HepG2 (cell line): ENCODE data around the gene ABCG2. TPM values are rescaled to one million over a fixed set of nuclear protein-coding genes. Genes with fewer than 3 reads are reported as not detected.

Experiments
- ATAC-seq: fragments of 200-7000 bp; cut with Tn5 transposase; 3 replicates; pipeline ENCODE4 v1.9.1; 2020; ENCODE audit warnings: mild to moderate bottlenecking, moderate library complexity
- BruUV-seq: library from RNA; stranded (reverse); fragments of 400-500 nt; replicated peaks from 2 replicates; lab custom pipeline; 2021; lab: Mats Ljungman, UMichigan
- CTCF ChIA-PET: fragments of 300-600 bp; formaldehyde crosslinking; extraction: SDS; loops from one replicate; lab custom pipeline; 2021; ENCODE audit warnings: low total read pairs, inconsistent platforms, low intra/inter-chr PET ratio; lab: Yijun Ruan, JAX
- POLR2A ChIA-PET: fragments of 350-600 bp; sonication (Branson Sonifier 250); formaldehyde crosslinking; loops from one replicate; lab custom pipeline; 2020; ENCODE audit warnings: antibody characterized with exemption, inconsistent platforms; lab: Yijun Ruan, JAX
- DNase-seq: peaks from one replicate; pipeline ENCODE4 v3.0.0-alpha.2; 2015; ENCODE audit warnings: low spot score
- FAIRE-seq: peaks from 3 replicates; lab custom pipeline; 2011; peaks lifted over from hg19 to GRCh38; lab: Jason Lieb, UNC
- H2AFZ ChIP-seq: one replicate; pipeline ENCODE4 v1.6.1; 2011; ENCODE audit warnings: low read length, inconsistent platforms
- H3K27ac ChIP-seq: fragments of 300-600 bp; 3 replicates; pipeline ENCODE4 v1.8.0; 2011; ENCODE audit warnings: mixed run types, mild to moderate bottlenecking, mixed read lengths, low read length, inconsistent platforms; ENCODE audit not compliant: insufficient read depth; ENCODE audit errors: extremely low read length
- H3K27me3 ChIP-seq, 2 experiments: fragments of 200-600 bp in 1 of 2; 2 replicates in 1 of 2; 3 replicates in 1 of 2; pipeline versions ENCODE4 v1.6.0 to v1.8.0; 2011; ENCODE audit warnings: low read length in 2 of 2, mild to moderate bottlenecking in 2 of 2, moderate library complexity in 2 of 2, inconsistent platforms in 1 of 2; ENCODE audit not compliant: insufficient read depth in 2 of 2, control insufficient read depth in 1 of 2
- H3K36me3 ChIP-seq, 2 experiments: fragments of 200-600 bp in 1 of 2; replicated peaks in 1 of 2; 2 replicates in 1 of 2; 3 replicates in 1 of 2; pipeline versions ENCODE4 v1.5.1 to v1.8.0; 2011; ENCODE audit warnings: low read length in 2 of 2, inconsistent platforms in 1 of 2; ENCODE audit not compliant: insufficient read depth in 2 of 2, control insufficient read depth in 1 of 2
- H3K4me1 ChIP-seq: 2 replicates; pipeline ENCODE4 v1.5.1; 2012; ENCODE audit warnings: low read length, inconsistent platforms; ENCODE audit not compliant: insufficient read depth
- H3K4me2 ChIP-seq: 2 replicates; pipeline ENCODE4 v1.6.0; 2011; ENCODE audit warnings: low read depth, low read length, inconsistent platforms
- H3K4me3 ChIP-seq, 3 experiments: fragments of 200-600 bp in 1 of 3; sonication (generic), shearing (Covaris generic) in 1 of 3; replicated peaks in 1 of 3; 2 replicates each; pipeline ENCODE4 v1.5.1; 2011 to 2016; ENCODE audit warnings: low read length in 3 of 3, inconsistent platforms in 2 of 3, low read depth in 2 of 3, mild to moderate bottlenecking in 2 of 3, control low read depth in 1 of 3, mixed read lengths in 1 of 3; ENCODE audit not compliant: insufficient read depth in 1 of 3
- H3K79me2 ChIP-seq: one replicate; pipeline ENCODE4 v1.6.1; 2011; ENCODE audit warnings: low read length, inconsistent platforms; ENCODE audit not compliant: insufficient read depth
- H3K9ac ChIP-seq: 2 replicates; pipeline ENCODE4 v1.6.0; 2011; ENCODE audit warnings: mild to moderate bottlenecking, low read depth, low read length, inconsistent platforms; ENCODE audit not compliant: insufficient read depth
- H3K9me3 ChIP-seq: 2 replicates; pipeline ENCODE4 v1.5.1; 2012; ENCODE audit warnings: mild to moderate bottlenecking, low read length
- H4K20me1 ChIP-seq: 2 replicates; pipeline ENCODE4 v1.6.0; 2011; ENCODE audit warnings: inconsistent platforms, mild to moderate bottlenecking, low read length, moderate library complexity; ENCODE audit not compliant: insufficient read depth
- DNMT1 ChIP-seq: sonication (generic); formaldehyde crosslinking; IDR thresholded peaks from 2 replicates; pipeline ENCODE4 v1.5.1; 2020; ENCODE audit warnings: mild to moderate bottlenecking, missing genetic modification reagents
- NR2F1 ChIP-seq, 2 experiments: fragments of 450-650 bp in 1 of 2; formaldehyde crosslinking in 1 of 2; IDR thresholded peaks; 2 replicates each; pipeline versions ENCODE4 v1.5.0 to v1.6.1; 2016 to 2020; ENCODE audit warnings: mild to moderate bottlenecking in 1 of 2, missing compliant biosample characterization in 1 of 2, missing genetic modification reagents in 1 of 2, moderate library complexity in 1 of 2
- SALL1 ChIP-seq: sonication (generic); formaldehyde crosslinking; IDR thresholded peaks from 2 replicates; pipeline ENCODE4 v1.8.0; 2022; ENCODE audit warnings: mild to moderate bottlenecking, missing genetic modification reagents
- SP4 ChIP-seq: sonication (generic); formaldehyde crosslinking; IDR thresholded peaks from 2 replicates; pipeline ENCODE4 v1.8.1; 2023; ENCODE audit warnings: mild to moderate bottlenecking, missing genetic modification reagents
- ZNF124 ChIP-seq: sonication (generic); formaldehyde crosslinking; IDR thresholded peaks from 2 replicates; pipeline ENCODE4 v1.4.0; 2020; ENCODE audit warnings: missing genetic modification reagents
- ZNF230 ChIP-seq: sonication (generic); formaldehyde crosslinking; IDR thresholded peaks from 2 replicates; pipeline ENCODE4 v1.4.0; 2020; ENCODE audit warnings: mild to moderate bottlenecking, missing genetic modification reagents
- ZNF343 ChIP-seq: sonication (generic); formaldehyde crosslinking; IDR thresholded peaks from 2 replicates; pipeline ENCODE4 v1.4.0; 2020; ENCODE audit warnings: mild to moderate bottlenecking, missing genetic modification reagents
- ZNF441 ChIP-seq: sonication (generic); formaldehyde crosslinking; IDR thresholded peaks from 2 replicates; pipeline ENCODE4 v1.7.0; 2021; ENCODE audit warnings: missing genetic modification reagents, borderline replicate concordance
- ZNF720 ChIP-seq: sonication (generic); formaldehyde crosslinking; IDR thresholded peaks from 2 replicates; pipeline ENCODE4 v1.4.0; 2020; ENCODE audit warnings: missing genetic modification reagents
- ZSCAN25 ChIP-seq: sonication (generic); formaldehyde crosslinking; IDR thresholded peaks from 2 replicates; pipeline ENCODE4 v1.8.0; 2022; ENCODE audit warnings: mild to moderate bottlenecking, missing genetic modification reagents
- WGBS: methylation state at CpG from one replicate; pipeline ENCODE4 v1.1.6; 2017; ENCODE audit warnings: low lambda C conversion rate; 5-methylcytosine and 5-hydroxymethylcytosine counted together
- in situ Hi-C: cut with HindIII; loops from 2 replicates; pipeline ENCODE4 v1.10.0; 2017; ENCODE audit warnings: low pct_unique_long_range_greater_than_20kb; ENCODE audit not compliant: extremely low pct_ligation_motif_present
- intact Hi-C: fragments of 100-400 bp; cut with micrococcal nuclease; formaldehyde crosslinking; loops from one replicate; pipeline ENCODE4 v1.10.0; 2022; ENCODE audit not compliant: unreplicated experiment
- polyA plus RNA-seq, 8 experiments: library from polyadenylated mRNA; depleted of rRNA in 3 of 8; stranded (reverse) in 7 of 8; unstranded in 1 of 8; fragments of >200 nt; fragmentation: Illumina TruSeq in 4 of 8; extraction: Trizol in 4 of 8; gene quantifications; 2 replicates each; pipeline versions ENCODE4 v1.2.1 to v1.2.3, GENCODE V29; 2011 to 2016; ENCODE audit warnings: low read depth in 4 of 8, missing spikeins in 1 of 8, mixed read lengths in 1 of 8; ENCODE audit not compliant: insufficient read depth in 1 of 8
- total RNA-seq, 5 experiments: library from RNA; depleted of rRNA; stranded (reverse); fragments of >200 nt; fragmentation: Illumina TruSeq; extraction: Trizol; gene quantifications; 2 replicates each; pipeline ENCODE4 v1.2.3, GENCODE V29; 2016; ENCODE audit warnings: low read depth in 1 of 5
- TF ChIP-seq, protein P1 (sequence below): sonication (generic); formaldehyde crosslinking; IDR thresholded peaks from 2 replicates; pipeline ENCODE4 v1.8.0; 2022; ENCODE audit warnings: mild to moderate bottlenecking, missing genetic modification reagents, borderline replicate concordance
- TF ChIP-seq, protein P2 (sequence below): sonication (generic); formaldehyde crosslinking; IDR thresholded peaks from 2 replicates; pipeline ENCODE4 v1.4.0; 2020; ENCODE audit warnings: mild to moderate bottlenecking, missing genetic modification reagents
- TF ChIP-seq, protein P3 (sequence below): fragments of 450-650 bp; IDR thresholded peaks from 2 replicates; pipeline ENCODE4 v1.6.1; 2017; ENCODE audit warnings: mild to moderate bottlenecking
- TF ChIP-seq, protein P4 (sequence below): fragments of 450-650 bp; IDR thresholded peaks from 2 replicates; pipeline ENCODE4 v1.6.1; 2016

Gene ABCG2
- total and polyA plus RNA-seq, 2 of the 13 experiments (the other 11 are each of a cell fraction or from before 2014, with no cell fraction given) = 10.0 to 15.7 TPM

DNA sequence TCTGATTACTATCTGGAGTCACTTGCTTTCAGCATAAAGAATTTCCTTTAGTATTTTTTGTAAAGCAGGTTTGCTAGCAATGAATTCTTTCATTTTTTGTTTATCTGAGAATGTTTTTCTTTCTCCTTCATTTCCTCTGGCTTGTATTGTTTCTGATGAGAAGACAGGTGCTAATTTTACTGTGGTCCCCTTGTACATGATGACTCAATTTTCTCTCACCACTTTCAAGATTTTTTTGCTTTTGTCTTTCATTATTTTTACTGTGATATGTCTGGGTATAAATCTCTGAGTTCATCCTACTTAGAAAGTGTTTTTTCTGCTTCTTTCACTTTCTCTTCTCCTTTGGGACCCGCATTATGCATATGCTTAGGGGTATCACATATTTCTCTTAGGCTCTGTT, 88.4 kb downstream of the ABCG2 start (continued):
- TF ChIP-seq ZNF343 (CRISPR knock-in tag) = no peak
- no peak for TF ChIP-seq ZNF230 (CRISPR knock-in tag)

DNA sequence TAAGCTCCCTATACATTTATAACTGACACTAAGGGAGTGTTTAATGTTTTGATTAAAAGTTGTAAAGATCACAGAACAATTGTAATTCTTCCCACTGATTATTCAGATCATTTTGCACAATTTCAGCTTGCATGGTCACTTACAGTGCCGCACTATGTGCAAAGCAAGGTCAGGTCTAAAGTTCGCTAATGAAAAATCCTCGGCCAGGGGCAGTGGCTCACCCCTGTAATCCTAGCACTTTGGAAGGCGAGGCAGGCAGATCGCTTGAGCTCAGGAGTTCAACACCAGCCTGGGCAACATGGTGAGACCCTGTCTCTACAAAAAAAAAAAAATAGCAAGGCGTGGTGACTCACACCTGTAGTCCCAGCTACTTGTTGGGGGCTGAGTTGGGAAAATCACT, 94.0 kb downstream of the ABCG2 start:
- DNase-seq (no peak), FAIRE-seq (no peak), ATAC-seq (no peak)
- no peak overlapping the region for H3K27ac ChIP-seq
- peaks cover 4 to 14% of the 10 kb centered on the region in 2 experiments; a peak in 4 of 5 replicates for H3K36me3 ChIP-seq
- H3K79me2 ChIP-seq = no peaks in the 10 kb centered on the region
- H3K9ac ChIP-seq = no peak overlapping the region
- intact Hi-C loops = loop anchor here (5.0 kb wide), 1 partner anchor 43 kb away; no protein-coding TSS in a partner anchor
- ChIA-PET POLR2A (no interaction called here), CTCF (no interaction called here)
- BruUV-seq = no TSS peak
- no peak overlapping the region for H3K4me2 ChIP-seq
- H3K4me3 ChIP-seq = no peak overlapping the region
- no peaks in the 10 kb centered on the region for H3K27me3 ChIP-seq
- no peaks in the 10 kb centered on the region for H3K9me3 ChIP-seq
- H2AFZ ChIP-seq = no peak overlapping the region
- in situ Hi-C loops = no loop called here
- H4K20me1 ChIP-seq = no peaks in the 10 kb centered on the region
- H3K4me1 ChIP-seq = peaks cover 26% of the 10 kb centered on the region
- 78% methylated on average over 6 of the region's 6 CpGs for WGBS
- TF ChIP-seq, protein P1, sequence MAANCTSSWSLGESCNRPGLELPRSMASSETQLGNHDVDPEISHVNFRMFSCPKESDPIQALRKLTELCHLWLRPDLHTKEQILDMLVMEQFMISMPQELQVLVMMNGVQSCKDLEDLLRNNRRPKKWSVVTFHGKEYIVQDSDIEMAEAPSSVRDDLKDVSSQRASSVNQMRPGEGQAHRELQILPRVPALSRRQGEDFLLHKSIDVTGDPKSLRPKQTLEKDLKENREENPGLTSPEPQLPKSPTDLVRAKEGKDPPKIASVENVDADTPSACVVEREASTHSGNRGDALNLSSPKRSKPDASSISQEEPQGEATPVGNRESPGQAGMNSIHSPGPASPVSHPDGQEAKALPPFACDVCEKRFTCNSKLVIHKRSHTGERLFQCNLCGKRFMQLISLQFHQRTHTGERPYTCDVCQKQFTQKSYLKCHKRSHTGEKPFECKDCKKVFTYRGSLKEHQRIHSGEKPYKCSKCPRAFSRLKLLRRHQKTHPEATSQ (CRISPR knock-in tag) = no peak
- TF ChIP-seq, protein P2, sequence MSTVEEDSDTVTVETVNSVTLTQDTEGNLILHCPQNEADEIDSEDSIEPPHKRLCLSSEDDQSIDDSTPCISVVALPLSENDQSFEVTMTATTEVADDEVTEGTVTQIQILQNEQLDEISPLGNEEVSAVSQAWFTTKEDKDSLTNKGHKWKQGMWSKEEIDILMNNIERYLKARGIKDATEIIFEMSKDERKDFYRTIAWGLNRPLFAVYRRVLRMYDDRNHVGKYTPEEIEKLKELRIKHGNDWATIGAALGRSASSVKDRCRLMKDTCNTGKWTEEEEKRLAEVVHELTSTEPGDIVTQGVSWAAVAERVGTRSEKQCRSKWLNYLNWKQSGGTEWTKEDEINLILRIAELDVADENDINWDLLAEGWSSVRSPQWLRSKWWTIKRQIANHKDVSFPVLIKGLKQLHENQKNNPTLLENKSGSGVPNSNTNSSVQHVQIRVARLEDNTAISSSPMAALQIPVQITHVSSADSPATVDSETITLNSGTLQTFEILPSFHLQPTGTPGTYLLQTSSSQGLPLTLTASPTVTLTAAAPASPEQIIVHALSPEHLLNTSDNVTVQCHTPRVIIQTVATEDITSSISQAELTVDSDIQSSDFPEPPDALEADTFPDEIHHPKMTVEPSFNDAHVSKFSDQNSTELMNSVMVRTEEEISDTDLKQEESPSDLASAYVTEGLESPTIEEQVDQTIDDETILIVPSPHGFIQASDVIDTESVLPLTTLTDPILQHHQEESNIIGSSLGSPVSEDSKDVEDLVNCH (CRISPR knock-in tag) = no peak
- TF ChIP-seq SP4 (CRISPR knock-in tag) (no peak), SALL1 (peak; percentile 35; the same call in 1 of the 2 replicates), ZSCAN25 (peak; percentile 71; the same call in 1 of the 2 replicates), NR2F1 (CRISPR knock-in tag; IDR thresholded peaks at IDR 0.05) (no peak), DNMT1 (no peak), ZNF720 (CRISPR knock-in tag) (no peak), ZNF124 (CRISPR knock-in tag) (no peak), ZNF441 (CRISPR knock-in tag) (no peak)
- TF ChIP-seq, protein P3, sequence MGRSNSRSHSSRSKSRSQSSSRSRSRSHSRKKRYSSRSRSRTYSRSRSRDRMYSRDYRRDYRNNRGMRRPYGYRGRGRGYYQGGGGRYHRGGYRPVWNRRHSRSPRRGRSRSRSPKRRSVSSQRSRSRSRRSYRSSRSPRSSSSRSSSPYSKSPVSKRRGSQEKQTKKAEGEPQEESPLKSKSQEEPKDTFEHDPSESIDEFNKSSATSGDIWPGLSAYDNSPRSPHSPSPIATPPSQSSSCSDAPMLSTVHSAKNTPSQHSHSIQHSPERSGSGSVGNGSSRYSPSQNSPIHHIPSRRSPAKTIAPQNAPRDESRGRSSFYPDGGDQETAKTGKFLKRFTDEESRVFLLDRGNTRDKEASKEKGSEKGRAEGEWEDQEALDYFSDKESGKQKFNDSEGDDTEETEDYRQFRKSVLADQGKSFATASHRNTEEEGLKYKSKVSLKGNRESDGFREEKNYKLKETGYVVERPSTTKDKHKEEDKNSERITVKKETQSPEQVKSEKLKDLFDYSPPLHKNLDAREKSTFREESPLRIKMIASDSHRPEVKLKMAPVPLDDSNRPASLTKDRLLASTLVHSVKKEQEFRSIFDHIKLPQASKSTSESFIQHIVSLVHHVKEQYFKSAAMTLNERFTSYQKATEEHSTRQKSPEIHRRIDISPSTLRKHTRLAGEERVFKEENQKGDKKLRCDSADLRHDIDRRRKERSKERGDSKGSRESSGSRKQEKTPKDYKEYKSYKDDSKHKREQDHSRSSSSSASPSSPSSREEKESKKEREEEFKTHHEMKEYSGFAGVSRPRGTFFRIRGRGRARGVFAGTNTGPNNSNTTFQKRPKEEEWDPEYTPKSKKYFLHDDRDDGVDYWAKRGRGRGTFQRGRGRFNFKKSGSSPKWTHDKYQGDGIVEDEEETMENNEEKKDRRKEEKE = no peak
- TF ChIP-seq, protein P4, sequence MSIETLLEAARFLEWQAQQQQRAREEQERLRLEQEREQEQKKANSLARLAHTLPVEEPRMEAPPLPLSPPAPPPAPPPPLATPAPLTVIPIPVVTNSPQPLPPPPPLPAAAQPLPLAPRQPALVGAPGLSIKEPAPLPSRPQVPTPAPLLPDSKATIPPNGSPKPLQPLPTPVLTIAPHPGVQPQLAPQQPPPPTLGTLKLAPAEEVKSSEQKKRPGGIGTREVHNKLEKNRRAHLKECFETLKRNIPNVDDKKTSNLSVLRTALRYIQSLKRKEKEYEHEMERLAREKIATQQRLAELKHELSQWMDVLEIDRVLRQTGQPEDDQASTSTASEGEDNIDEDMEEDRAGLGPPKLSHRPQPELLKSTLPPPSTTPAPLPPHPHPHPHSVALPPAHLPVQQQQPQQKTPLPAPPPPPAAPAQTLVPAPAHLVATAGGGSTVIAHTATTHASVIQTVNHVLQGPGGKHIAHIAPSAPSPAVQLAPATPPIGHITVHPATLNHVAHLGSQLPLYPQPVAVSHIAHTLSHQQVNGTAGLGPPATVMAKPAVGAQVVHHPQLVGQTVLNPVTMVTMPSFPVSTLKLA = no peak
